GOT3 (cell line): ENCODE results near the gene PLSCR1.

Experiments
- DNase-seq: peaks from one replicate; lab custom pipeline; 2025; ENCODE audit warnings: mixed read lengths; lab: John Stamatoyannopoulos, UW

The PLSCR1 gene

GRCh38 chr3:146473726-146474125 is 70.7 kb downstream of the PLSCR1 start:
- no peak for DNase-seq

- no peak for DNase-seq
These were observed 71.8 kb downstream of the PLSCR1 start for GRCh38 chr3:146472611-146473010.

GRCh38 chr3:146471012-146471411 is 73.4 kb downstream of the PLSCR1 start:
- DNase-seq, result no peak

GRCh38 chr3:146470425-146470990 is 73.9 kb downstream of the PLSCR1 start:
- no peak for DNase-seq

GRCh38 chr3:146469150-146470017 is 75.0 kb downstream of the PLSCR1 start, which contains the start of gene PLSCR2:
PLSCR2 (minus strand) TSS chr3:146469561; CDS start chr3:146459904, 9,657 bp downstream.
- DNase-seq, result no peak

GRCh38 chr3:146468671-146469149 is 75.7 kb downstream of the PLSCR1 start:
- DNase-seq, result no peak

- DNase-seq, result no peak
These were observed 76.2 kb downstream of the PLSCR1 start for GRCh38 chr3:146468234-146468633.

GRCh38 chr3:146466604-146467003 is 77.8 kb downstream of the PLSCR1 start:
- DNase-seq, result no peak

- DNase-seq, result no peak
These were observed 78.5 kb downstream of the PLSCR1 start for GRCh38 chr3:146465693-146466465.
